Stimulated activated CD4-positive, alpha-beta T cell treated with anti-CD3 and anti-CD28 coated beads, TNF-alpha, amount 100 ng/mL, for 1 hour (primary cell): ENCODE data around the gene USE1.
A peak's percentile ranks its signal among the peaks of the same experiment; 100 is the strongest.

ENCODE experiments used
- DNase-seq, 3 donors: peaks; one replicate each; pipeline ENCODE4 v3.0.0-alpha.2; 2020; ENCODE audit warnings: low read depth in 3 of 3, low spot score in 1 of 3

USE1 gene

DNA sequence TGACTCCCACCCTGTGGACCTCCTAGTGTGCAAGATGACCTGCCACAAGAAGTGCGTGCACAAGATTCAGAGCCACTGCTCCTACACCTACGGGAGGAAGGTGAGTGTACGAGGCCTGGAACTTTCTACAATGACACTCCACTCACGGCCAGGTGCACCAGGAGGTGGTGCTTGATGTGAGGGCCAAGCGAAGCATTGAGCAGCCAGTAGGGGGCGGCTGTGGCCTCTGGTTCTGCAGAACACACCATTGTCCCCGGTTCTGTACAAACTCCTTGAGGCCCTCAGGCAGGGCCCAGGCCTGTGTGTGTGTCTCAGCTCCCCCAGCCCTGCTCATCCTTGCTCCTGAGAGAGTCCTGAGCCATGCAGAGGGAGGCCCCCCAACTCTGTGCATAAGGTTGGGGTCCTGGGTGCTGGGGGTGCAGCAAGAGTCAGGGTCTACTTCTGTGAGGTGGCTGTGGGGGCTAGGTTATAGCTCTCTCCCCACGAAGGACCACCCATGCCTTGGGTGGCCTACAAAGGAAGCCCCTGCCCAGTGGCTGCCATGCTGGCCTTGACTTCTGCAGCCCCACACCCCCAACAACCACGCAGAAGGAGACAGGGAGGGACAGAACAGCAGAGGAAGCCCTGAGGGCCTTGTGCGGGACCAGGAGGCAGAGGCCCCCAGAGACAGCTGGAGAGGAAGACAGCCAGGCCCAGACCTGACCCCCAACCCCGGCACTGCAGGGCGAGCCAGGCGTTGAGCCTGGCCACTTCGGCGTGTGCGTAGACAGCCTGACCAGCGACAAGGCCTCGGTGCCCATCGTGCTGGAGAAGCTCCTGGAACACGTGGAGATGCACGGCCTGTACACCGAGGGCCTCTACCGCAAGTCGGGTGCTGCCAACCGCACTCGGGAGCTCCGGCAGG is 9.7 kb upstream of the USE1 start:
- DNase-seq: peak in 1 of 3 donors; percentile 41

DNA sequence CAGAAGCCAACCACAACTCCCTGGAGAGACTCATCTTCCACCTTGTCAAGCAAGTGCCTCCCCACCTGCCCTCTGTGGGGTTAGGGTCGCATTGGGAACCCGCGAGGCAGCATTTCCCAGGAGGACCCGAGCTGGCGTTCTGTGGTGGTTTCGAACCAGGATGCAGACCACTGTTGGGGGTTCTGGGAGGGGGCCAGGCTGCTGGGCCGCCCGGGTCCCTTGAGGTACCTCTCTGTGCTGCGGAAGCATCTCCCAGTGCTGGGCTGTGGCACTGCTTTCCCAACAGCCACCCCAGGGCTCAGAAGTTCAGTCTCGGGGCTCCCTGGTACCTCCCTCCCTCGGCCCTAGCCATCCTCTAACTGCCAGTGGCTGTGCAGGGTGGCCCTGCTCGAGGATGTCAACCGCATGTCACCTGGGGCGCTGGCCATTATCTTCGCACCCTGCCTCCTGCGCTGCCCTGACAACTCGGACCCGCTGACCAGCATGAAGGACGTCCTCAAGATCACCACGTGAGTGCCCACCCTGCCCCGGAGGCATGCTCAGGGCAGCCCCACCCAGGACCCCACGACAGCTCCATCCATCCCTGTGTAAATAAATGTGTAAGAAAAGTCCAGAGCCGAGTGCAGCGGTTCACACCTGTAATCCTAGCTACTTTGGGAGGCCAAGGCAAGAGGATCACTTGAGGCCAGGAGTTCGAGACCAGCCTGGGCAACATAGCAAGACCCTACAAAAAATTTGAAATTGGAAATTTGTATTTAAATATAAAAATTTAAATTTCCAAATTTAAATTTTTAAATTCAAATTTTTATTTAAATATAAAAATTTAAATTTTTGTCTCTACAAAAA is 8.2 kb upstream of the USE1 start:
- no peak for DNase-seq

DNA sequence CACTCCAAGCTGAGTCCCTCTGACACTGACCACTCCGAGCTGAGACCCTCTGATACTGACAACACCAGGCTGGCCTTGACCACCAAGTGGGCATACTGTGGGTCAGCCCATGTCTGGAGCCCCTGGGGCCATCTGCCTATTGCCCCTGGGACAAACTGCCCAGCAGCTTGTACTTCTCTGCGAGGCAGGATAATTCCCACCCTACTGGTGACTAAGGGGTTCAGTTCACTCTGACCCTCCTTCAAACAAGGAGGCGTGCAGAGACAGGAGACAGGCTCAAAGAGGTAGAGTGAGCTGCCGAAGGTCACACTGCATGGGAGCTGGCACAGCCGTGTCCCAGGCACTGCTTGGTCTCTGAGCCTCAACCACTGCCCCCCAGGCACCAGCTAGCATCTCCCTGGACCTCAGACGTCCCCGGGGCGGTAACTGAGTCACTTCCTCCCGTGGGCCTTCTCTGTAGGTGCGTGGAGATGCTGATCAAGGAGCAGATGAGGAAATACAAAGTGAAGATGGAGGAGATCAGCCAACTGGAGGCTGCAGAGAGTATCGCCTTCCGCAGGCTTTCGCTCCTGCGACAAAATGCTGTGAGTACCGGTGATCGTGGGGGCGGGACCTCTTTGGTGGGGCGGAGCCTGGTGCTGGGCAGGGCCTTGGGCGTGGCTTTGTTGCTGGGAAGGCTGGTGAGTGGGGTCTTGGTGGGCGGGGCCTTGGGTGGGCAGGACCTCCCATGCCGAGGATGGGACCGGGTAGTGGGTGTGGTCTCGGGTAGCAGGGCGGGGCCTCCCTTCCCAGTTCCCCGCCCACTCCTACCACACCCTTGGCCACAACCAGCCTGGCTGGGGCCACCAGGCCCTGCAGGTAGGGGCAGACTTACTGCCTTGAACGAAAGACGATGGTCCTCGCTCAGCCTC is 5.8 kb upstream of the USE1 start:
- DNase-seq: no peak

DNA sequence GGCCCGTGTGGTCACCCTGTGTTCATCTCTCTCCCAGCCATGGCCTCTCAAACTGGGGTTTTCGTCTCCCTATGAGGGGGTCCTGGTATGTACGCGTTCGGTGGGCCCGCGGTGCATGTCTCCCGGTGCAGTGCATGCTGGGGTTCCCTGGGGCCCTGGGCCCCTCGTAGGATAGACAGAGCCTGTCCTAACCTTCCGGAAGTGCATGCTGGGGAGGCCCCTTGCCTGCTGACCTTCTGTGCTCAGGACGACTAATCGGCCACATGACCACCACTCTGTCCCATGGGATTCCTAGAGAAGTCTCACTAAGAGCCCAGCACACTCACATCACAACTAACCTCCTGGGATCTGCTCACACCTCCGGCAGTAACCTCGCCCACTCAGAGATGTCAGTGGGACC is 4.9 kb upstream of the USE1 start:
- no peak for DNase-seq

DNA sequence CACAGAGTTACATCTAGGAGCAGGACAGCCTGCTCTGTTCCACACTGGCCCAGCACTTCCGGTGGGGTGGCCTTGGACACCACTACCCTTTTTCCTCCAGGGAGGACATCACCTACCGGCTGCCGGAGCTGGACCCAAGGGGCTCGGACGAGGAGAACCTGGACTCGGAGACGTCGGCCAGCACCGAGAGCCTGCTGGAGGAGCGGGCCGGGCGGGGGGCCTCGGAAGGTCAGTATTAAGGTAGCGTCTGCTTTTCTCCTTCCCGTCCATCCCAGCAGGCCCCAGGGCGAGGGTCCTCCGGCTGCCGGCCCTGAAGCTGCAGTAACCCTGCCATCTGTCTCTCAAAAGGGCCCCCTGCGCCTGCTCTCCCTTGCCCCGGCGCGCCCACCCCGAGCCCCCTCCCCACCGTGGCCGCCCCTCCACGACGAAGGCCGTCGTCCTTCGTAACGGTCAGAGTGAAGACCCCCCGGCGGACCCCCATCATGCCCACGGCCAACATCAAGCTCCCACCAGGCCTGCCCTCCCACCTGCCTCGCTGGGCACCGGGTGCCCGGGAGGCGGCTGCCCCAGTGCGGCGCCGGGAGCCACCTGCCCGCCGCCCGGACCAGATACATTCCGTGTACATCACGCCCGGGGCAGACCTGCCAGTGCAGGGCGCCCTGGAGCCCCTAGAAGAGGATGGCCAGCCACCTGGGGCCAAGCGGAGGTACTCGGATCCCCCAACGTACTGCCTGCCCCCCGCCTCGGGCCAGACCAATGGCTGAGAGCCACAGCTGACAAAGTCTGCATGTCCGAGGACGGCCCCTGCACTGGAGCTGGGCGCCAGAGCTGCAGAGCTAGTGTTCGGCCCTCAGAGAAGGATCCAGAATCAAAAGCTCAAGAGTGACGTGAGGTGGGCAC is 3.4 kb upstream of the USE1 start:
- no peak for DNase-seq

DNA sequence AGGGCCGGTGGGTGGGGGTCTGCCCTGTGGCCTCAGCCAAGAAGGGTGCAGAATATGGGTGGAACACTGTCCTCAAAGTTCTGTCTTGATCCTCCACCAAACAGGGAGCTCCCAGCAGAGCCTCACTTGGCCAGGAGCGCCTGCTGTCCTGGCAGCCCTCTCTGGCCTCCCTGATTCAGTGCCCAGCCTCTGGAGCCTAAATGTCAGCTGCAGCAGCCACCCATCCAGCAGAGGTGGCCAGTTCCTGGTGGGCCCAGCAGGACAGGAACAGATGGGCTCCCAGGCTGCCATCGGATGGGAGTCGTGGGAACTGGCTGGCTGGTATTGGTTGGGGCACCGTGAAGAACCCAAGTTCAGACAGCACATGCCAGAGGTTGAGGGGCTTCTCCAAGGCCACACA is 1.8 kb upstream of the USE1 start:
- DNase-seq: no peak

DNA sequence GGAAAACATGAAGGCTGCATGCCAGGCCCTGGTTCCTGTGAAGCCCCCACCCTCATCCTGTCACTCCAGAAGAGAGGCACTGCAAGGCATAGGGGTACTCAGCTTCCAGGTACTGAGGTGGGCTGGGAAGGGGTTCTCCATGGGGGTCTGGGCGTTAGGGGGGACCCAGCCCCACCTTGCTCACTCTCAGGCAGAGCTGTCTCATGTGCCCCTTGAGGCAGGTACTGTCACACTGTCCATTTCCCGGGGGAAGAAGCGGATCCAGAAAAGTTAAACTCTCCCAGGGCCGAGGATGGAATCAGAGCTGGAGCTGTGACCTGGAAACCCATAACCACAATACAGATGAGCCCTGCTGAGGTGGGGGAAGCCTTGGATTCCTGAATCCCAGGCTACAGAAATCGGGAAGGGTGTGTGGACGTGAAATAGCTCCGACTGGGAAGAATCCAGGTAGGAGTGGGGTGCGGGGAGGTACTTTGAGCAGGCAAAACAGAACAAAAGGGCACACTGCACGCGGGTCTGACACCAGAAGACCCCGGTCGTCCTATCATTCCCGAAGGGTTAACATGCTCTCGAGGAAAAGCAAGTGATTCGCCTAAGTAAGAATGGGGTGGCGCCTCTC is 540 bp upstream of the USE1 start:
- no peak for DNase-seq

DNA sequence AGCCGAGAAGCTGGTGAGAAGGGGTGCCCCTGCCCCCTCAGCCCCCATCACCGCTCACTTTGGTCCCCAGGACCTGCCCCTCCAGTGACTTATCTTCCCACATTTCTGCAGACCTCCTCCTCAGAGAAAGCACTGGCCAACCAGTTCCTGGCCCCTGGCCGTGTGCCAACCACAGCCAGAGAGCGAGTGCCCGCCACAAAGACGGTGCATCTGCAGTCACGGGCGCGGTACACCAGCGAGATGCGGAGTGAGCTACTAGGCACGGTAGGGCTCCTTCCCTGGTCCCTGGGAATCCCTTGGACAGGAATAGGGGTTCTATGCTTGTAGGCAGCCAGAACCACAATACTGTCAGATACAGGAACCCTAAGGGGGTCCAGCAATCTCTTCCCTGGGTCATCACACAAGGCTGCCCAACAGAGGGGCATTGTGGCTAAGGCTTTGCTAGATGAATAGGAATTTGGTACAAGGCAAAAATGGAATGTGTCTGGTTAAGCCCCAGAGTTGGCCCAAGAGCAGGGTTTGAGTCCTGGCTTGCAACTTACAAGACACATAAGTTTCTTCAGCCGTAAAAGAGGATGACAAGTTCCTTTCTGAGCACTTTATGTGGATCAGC is 1.0 kb downstream of the USE1 start:
- no peak for DNase-seq

DNA sequence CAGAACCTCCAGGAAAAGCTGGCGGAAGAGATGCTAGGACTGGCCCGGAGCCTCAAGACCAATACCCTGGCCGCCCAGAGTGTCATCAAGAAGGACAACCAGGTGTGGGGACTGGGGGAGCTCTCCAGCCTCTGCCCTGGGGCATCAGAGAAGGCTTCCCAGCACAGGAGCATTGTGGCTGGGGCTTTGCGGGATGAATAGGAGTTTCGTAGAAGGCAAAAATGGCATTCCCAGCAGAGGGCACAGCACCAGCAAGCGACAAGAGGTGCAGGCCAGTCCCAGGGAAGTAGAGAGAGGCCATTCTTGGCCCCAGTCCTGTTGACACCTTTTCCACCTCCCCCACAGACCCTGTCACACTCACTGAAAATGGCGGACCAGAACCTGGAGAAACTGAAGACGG is 4.1 kb downstream of the USE1 start:
- no peak for DNase-seq

DNA sequence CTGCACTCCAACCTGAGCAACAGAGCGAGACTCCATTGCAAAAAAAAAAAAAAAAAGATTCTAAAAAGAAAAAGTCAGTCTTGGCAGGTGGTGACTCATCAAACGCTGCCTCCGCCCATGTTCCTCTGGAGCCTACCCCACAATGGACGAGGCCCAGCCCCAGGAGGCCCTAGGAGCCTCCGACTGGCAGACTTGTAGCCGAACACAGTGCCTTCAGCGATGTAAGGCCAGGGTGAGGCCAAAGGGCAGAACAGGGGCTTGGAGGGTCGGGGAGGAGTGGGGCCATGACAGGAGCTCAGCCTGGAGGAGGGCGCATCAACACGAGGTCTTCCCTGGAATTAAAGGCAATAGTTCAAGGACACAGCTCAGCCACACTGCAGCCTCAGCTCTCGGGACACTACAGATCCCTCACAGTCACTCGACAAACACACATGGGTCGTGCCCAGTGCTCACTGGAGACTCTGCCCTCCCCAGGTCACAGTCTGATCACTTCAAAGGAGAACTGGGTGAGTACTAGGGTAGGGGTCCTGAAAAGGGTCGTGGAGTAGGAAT is 5.1 kb downstream of the USE1 start:
- no peak for DNase-seq

DNA sequence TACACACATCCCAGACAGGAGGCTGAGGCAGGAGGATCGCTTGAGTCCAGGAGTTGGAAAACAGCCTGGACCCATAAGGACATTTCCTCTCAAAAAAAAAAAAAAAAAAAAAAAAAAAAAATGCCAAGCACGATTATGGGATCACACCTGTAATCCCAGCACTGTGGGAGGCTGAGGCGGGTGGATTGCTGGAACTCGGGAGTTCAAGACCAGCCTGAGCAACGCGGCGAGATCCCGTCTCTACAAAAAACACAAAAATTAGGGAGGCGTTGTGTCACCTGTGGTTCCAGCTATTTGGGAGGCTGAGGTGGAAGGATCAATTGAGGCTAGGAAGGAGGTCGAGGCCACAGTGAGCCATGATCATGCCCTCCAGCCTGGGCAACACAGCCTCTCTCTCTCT is 9.9 kb downstream of the USE1 start:
- DNase-seq: no peak

DNA sequence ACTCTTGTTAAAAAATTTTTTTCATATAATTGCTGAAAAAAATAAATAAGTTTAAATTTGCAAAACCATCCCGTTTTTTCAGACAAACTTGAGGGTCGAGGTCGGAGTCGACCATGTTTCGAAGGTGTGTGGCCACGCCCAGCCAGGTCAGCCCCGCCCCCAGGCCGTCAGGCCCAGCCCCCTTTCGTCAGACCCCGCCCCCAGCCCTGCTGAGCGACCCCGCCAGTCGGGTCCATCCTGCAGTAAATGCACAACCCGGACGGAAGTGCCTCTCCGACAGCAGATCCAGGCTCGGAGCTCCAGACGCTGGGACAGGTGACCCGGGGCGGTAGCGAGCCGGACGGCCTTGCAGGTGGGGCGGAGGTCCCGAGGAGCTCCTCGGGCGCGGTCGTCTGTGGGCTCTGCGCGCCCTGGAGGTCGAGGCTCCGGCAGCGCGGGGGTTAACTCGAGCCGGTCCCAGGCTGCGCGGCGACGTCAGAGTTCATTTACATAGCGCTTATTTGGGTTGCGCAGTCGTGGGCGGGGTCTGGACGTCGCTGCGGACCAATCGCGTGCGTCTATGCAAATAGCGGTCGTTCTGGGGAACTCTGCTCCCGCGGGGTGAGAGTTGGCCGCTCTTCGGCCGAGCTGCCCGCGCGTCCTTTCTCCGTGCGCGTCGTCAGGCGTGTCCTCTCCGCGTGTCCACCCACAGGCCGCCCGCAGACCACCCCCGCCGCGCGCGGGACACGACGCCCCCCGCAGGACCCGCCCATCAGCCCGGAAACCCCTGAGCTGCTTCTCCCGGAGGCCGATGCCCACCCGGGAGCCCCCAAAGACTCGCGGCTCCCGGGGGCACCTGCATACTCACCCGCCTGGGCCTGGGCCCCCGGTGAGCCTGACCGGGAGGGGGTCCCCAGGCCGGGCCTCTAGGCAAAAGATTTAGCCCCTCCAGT is 11.1 kb downstream of the USE1 start, which contains the start of gene OCEL1:
Gene OCEL1 (plus strand): TSS at position 225 of the 932 bp plus-strand sequence. CDS start 22 bp downstream, at position 247.
- DNase-seq: peak; percentile 85 to 90 (median 88)

DNA sequence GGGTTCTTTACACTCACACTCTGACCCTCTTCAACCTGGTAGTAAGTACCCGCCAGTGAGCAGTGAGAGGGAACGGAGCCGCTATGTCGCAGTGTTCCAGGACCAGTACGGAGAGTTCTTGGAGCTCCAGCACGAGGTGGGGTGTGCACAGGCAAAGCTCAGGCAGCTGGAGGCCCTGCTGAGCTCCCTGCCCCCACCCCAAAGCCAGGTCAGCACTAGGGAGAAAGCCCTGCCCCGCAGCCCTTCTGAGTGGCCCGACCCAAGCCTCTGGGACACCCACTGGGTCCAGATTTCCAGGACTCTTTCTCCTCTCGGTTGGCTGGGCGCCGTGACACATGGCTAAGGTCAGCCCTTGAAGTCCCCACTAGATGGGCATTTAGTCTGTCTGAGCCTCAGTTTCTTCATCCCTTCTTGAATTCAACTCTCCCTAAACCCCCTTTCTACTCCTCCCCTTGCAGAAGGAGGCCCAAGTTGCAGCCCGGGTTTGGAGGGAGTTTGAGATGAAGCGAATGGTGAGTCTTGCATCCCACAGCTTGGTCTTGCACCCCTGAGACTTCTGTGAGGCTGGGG is 12.7 kb downstream of the USE1 start:
- DNase-seq: no peak

DNA sequence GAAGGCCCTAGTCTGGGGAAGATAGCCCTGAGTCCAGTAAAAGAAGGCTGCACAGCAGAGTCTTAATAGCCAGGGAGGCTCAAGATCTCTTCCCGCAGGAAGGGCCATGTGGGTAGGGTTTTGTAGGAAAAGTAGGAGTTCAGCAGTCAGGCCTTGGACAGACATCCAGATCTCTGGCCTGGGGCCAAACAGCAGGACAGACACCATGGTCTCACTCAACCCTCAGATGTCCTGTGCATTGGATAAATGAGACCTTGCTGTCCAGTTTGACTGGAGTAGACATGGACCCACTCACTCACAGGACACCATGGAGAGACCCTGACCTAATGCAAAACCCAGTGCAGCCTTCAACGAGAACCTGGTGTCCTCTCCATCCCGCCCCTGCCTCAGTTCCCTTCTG is 14.7 kb downstream of the USE1 start:
- DNase-seq: no peak

DNA sequence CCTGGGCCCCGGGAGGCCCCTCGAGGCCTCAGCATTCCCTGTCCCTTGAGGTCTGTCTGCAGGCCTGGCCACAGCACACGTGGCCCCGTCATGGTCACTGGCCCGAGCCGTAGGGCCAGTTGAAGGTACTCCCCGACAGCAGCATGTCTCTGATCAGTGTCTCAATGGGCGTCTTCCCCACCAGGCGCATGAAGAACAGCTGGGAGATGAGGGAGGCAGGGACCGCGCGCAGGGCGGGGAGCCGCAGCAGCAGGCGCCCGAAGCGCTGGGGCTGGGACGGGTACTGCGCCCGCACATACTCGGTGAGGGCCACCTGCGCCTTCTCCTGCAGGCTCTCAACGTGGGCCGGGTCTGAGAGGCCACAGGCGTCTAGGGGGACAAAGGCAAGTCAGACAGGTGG is 17.1 kb downstream of the USE1 start:
- DNase-seq: no peak

DNA sequence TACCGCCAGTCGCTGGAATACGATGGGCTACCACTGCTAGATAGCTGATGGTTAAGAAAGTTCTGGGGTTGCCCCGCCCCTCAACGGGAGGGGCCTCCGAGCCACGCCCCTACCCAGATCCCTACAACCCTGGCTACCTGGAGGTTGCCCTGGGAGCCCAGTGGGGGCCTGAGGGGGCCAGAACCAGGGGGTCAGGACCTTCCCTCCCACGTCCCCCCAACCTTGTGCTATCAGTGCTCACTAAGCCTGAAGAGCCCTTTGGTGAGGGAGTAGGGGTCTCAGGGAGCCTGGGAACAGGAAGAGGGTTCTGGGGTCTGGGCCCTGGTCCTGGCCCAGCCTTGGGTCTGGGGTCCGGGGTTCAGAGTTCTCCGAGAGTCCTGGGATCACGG is 19.7 kb downstream of the USE1 start:
- peak in 1 of 3 donors; percentile 61 for DNase-seq

DNA sequence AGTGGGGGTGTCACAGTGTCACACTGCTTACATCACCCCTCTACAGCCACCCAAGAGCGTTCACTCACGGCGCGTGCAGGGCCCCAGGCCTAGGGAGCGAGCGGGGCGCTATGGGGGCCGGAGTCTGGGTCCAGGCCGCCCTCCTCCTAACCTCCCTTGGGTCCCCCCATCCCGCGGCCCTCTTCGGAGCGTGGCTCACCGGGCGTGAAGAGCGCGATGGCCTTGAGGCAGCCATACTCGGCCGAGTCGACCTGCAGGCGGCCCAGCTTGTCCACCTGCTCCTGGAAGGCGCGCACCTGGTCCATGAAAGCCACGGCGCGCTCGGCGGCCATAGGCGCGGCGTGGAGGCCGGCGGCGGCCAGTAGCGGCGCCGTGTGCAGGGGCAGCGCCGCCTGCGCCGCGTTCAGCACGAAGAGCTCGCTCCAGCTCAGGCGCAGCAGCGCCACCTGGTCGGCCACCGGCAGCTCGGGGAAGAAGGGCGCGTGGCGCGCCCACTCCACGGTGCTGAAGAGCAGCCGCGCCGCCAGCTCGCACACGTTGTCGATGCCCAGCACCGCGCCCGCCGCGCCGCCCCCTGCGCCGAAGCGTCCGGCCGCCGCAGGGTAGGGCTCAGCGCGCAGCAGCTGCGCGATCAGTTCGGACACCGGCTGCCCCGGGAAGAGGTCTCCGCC is 20.3 kb downstream of the USE1 start:
- peak in 2 of 3 donors; percentile 61 to 67 for DNase-seq
